Measurements from ENCODE around the gene HELLS.

Gene HELLS

GRCh38 chr10:94641480-94641879, 95.9 kb downstream of the HELLS start:
- DNase-seq (ENCODE audit: extremely low read depth, low read depth) = no peak
- no peak overlapping the region for H3K4me3 ChIP-seq (replicated peaks; ENCODE audit: low read depth, low read length)
- TF ChIP-seq, protein P1, sequence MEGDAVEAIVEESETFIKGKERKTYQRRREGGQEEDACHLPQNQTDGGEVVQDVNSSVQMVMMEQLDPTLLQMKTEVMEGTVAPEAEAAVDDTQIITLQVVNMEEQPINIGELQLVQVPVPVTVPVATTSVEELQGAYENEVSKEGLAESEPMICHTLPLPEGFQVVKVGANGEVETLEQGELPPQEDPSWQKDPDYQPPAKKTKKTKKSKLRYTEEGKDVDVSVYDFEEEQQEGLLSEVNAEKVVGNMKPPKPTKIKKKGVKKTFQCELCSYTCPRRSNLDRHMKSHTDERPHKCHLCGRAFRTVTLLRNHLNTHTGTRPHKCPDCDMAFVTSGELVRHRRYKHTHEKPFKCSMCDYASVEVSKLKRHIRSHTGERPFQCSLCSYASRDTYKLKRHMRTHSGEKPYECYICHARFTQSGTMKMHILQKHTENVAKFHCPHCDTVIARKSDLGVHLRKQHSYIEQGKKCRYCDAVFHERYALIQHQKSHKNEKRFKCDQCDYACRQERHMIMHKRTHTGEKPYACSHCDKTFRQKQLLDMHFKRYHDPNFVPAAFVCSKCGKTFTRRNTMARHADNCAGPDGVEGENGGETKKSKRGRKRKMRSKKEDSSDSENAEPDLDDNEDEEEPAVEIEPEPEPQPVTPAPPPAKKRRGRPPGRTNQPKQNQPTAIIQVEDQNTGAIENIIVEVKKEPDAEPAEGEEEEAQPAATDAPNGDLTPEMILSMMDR (IDR thresholded peaks at IDR 0.05; ENCODE audit: low read depth, low read length, missing control alignments) = no peak

- TF ChIP-seq, protein P1 (IDR thresholded peaks at IDR 0.05; ENCODE audit: low read depth, low read length, missing control alignments) = no peak
- no peak for DNase-seq (ENCODE audit: extremely low read depth, low read depth)
- H3K4me3 ChIP-seq (replicated peaks; ENCODE audit: low read depth, low read length) = no peak overlapping the region
These were observed 98.8 kb downstream of the HELLS start for GRCh38 chr10:94644352-94644751.

DNA sequence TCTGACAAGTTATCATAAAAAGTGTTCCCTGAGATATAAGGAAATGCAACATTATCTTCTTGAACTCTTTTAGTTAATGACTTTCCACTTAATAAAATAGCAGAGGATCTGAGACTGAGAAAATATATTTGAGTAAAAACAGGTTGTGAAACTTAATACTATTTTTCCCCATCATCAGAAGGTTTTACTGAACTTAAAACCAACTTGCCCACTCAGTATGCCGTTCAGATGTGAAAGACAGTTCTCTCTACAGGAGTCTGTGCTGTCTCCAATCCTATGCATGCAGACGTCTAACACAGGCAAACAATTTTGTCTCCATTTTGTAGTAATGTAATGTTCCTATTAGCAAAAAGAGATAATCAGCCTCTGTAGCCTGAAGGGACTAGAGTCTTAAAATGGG, 99.7 kb downstream of the HELLS start:
- TF ChIP-seq, protein P1 (IDR thresholded peaks at IDR 0.05; ENCODE audit: low read depth, low read length, missing control alignments) = no peak
- DNase-seq (ENCODE audit: extremely low read depth, low read depth) = no peak

More for the DNA sequence above, 99.7 kb downstream of the HELLS start:
- no peak overlapping the region for H3K4me3 ChIP-seq (replicated peaks; ENCODE audit: low read depth, low read length)

All from HFF-Myc (cell line).